Smooth muscle cell (in vitro differentiated cells): Measurements from ENCODE around the gene MAZ. TPM values are rescaled to one million over a fixed set of nuclear protein-coding genes. Genes with fewer than 3 reads are reported as not detected.

Source experiments
- DNase-seq: peaks from one replicate; lab custom pipeline; 2025; ENCODE audit not compliant: unreplicated experiment; lab: John Stamatoyannopoulos, UW
- H2AFZ ChIP-seq: fragments of 200-600 bp; sonication (generic); 2 replicates; pipeline ENCODE4 v1.6.0; 2016; ENCODE audit warnings: antibody characterized with exemption, low read depth, mild to moderate bottlenecking
- H3F3A ChIP-seq: fragments of 200-600 bp; sonication (generic); 2 replicates; pipeline ENCODE4 v1.6.0; 2017; ENCODE audit warnings: antibody characterized with exemption, low read depth
- H3K27ac ChIP-seq: fragments of 200-600 bp; sonication (generic); 2 replicates; pipeline ENCODE4 v1.5.1; 2016; ENCODE audit warnings: low read depth, mild to moderate bottlenecking
- H3K27me3 ChIP-seq: fragments of 200-600 bp; sonication (generic); 2 replicates; pipeline ENCODE4 v1.6.1; 2016; ENCODE audit warnings: low read depth, mild to moderate bottlenecking
- H3K36me3 ChIP-seq: fragments of 200-600 bp; sonication (generic); 2 replicates; pipeline ENCODE4 v1.5.1; 2016; ENCODE audit warnings: low read depth
- H3K4me1 ChIP-seq: fragments of 200-600 bp; sonication (generic); 2 replicates; pipeline ENCODE4 v1.5.1; 2016; ENCODE audit warnings: low read depth
- H3K4me2 ChIP-seq: fragments of 200-600 bp; sonication (generic); 2 replicates; pipeline ENCODE4 v1.6.0; 2016; ENCODE audit warnings: mild to moderate bottlenecking
- H3K4me3 ChIP-seq: fragments of 200-600 bp; sonication (generic); 2 replicates; pipeline ENCODE4 v1.5.1; 2016; ENCODE audit warnings: mild to moderate bottlenecking
- H3K79me2 ChIP-seq: fragments of 200-600 bp; sonication (generic); 2 replicates; pipeline ENCODE4 v1.6.0; 2016; ENCODE audit warnings: low read depth, mild to moderate bottlenecking
- H3K9ac ChIP-seq: fragments of 200-600 bp; sonication (generic); 2 replicates; pipeline ENCODE4 v1.6.0; 2016; ENCODE audit warnings: low read depth
- H3K9me3 ChIP-seq: fragments of 200-600 bp; sonication (generic); replicated peaks from 2 replicates; pipeline ENCODE4 v1.5.1; 2016; ENCODE audit warnings: low read depth
- H4K20me1 ChIP-seq: fragments of 200-600 bp; sonication (generic); 2 replicates; pipeline ENCODE4 v1.6.0; 2016; ENCODE audit warnings: low read depth
- WGBS: methylation state at CpG from one replicate; pipeline ENCODE4 v1.1.7; 2016; ENCODE audit warnings: low lambda C conversion rate; 5-methylcytosine and 5-hydroxymethylcytosine counted together
- polyA plus RNA-seq: library from polyadenylated mRNA; unstranded; fragments of >200 nt; fragmentation: Nextera tagmentation; extraction: Ambion mirVana; gene quantifications from 2 replicates; pipeline ENCODE4 v1.2.1, GENCODE V29; 2016
- total RNA-seq: library from RNA; depleted of rRNA; stranded (reverse); fragments of >200 nt; gene quantifications from 2 replicates; pipeline ENCODE4 v1.2.3, GENCODE V29; 2014
- TF ChIP-seq, protein P1 (sequence below): fragments of 200-600 bp; sonication (generic); IDR thresholded peaks from 2 replicates; pipeline ENCODE4 v1.5.1; 2017; ENCODE audit warnings: borderline replicate concordance, mild to moderate bottlenecking, antibody characterized with exemption; ENCODE audit not compliant: insufficient read depth, poor library complexity, severe bottlenecking

The MAZ gene
- total and polyA plus RNA-seq, 2 experiments from 2014 or later = 77.2 to 229 TPM

DNA sequence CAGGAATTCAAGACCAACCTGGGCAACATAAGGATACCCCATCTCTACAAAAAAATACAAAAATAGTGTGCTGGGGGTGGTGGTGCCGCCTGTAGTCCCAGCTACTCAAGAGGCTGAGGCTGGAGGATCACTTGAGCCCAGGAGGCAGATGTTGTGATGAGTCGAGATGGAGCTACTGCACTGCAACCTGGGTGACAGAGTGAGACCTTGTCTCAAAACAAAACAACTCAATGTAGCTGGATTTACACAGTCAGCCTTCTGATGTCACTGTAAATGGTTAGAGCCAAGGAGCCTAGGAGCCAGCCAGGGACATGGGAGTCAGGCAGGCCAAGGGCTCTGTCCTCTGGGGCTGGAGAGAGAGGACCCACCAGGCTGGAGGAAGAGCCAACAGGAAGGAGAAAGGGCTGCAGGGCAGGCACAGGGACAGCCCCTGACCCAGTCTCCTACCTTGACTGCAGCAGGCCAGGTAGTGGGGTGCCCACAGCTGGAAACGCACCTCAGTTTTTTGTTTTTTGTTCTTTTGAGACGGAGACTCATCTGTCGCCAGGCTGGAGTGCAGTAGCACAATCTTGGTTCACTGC lies 48.3 kb downstream of the MAZ start:
- no peak overlapping the region for H3K4me3 ChIP-seq
- no peak overlapping the region for H3K9ac ChIP-seq
- H3K27ac ChIP-seq = no peak overlapping the region
- H2AFZ ChIP-seq = no peak overlapping the region
- DNase-seq = no peak
- WGBS = 93% methylated on average over 5 of the region's 5 CpGs
- TF ChIP-seq, protein P1, sequence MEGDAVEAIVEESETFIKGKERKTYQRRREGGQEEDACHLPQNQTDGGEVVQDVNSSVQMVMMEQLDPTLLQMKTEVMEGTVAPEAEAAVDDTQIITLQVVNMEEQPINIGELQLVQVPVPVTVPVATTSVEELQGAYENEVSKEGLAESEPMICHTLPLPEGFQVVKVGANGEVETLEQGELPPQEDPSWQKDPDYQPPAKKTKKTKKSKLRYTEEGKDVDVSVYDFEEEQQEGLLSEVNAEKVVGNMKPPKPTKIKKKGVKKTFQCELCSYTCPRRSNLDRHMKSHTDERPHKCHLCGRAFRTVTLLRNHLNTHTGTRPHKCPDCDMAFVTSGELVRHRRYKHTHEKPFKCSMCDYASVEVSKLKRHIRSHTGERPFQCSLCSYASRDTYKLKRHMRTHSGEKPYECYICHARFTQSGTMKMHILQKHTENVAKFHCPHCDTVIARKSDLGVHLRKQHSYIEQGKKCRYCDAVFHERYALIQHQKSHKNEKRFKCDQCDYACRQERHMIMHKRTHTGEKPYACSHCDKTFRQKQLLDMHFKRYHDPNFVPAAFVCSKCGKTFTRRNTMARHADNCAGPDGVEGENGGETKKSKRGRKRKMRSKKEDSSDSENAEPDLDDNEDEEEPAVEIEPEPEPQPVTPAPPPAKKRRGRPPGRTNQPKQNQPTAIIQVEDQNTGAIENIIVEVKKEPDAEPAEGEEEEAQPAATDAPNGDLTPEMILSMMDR = no peak
- no peaks in the 10 kb centered on the region for H3F3A ChIP-seq
- H3K36me3 ChIP-seq = no peaks in the 10 kb centered on the region
- no peak overlapping the region for H3K4me2 ChIP-seq
- H3K79me2 ChIP-seq = no peaks in the 10 kb centered on the region
- H3K9me3 ChIP-seq = no peaks in the 10 kb centered on the region
- no peaks in the 10 kb centered on the region for H4K20me1 ChIP-seq
- H3K27me3 ChIP-seq = no peaks in the 10 kb centered on the region
- H3K4me1 ChIP-seq = no peaks in the 10 kb centered on the region

DNA sequence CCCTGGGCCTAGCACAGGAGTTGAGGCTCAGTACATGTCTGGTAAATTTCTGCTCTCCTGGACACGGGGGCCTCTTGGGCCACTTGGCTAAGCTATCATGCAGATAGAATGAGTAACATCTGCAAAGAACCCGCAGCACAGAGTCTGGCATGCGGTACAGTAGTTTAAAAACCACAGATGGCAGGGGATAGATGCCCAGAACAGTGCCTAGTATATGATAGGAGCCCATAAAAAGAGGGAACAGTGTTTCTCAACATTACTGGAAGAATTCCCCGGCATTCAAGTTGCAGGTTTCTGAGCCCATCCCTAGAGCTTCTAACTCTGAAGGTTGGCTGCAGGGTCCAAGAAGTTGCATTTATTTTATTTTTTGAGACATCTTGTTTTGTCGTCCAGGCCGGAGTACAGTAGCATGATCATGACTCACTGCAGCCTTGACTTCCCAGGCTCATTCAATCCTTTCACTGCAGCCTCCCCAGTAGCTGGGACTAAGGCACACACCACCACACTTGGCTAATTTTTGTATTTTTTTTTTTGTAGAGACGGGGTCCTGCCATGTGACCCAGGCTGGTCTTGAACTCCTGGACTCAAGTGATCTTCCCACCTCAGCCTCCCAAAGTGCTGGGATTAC lies 50.9 kb downstream of the MAZ start:
- H3K4me1 ChIP-seq = peaks cover 10% of the 10 kb centered on the region
- DNase-seq = no peak

DNA sequence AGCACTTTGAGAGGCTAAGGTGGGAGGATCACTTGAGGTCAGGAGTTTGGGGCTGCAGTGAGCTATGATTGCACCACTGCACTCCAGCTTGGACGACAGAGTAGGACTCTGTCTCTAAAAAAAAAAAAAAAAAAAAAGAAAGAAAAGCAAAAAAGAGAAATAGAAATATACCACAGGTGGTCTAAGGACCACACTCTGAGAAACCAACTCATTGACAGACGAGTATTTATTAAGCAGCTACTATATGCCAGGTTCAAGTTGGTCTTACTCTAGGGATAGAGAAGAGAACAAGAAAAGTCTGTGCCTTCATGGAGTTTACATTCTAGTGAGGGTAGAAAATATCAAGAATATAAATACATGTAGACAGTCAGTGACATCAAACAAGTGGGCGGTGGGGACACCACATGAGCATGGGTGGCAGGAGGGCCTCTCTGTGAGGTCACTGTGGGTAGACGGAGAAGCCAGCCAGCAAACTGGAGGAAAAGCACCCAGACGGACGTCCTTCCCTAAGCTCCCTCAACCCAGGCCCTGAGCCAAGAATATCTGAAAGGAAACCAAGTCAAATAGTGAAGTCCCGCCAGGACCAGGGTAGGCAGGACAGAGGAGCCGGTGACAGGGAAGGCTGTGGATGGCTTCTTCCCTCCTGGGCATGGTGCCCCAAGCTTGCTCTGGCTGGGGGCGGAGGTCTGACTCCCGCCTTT lies 52.0 kb downstream of the MAZ start:
- no peak for DNase-seq
- H2AFZ ChIP-seq = no peak overlapping the region
- WGBS = 83% methylated on average over 10 of the region's 10 CpGs
- H3K36me3 ChIP-seq = no peaks in the 10 kb centered on the region
- H3K9ac ChIP-seq = no peak overlapping the region
- H3F3A ChIP-seq = no peaks in the 10 kb centered on the region
- H3K79me2 ChIP-seq = peaks cover 15% of the 10 kb centered on the region
- H3K4me3 ChIP-seq = no peak overlapping the region
- TF ChIP-seq, protein P1 = no peak
- H4K20me1 ChIP-seq = no peaks in the 10 kb centered on the region
- no peak overlapping the region for H3K4me2 ChIP-seq
- no peaks in the 10 kb centered on the region for H3K27me3 ChIP-seq
- H3K9me3 ChIP-seq = no peaks in the 10 kb centered on the region
- peak overlapping the region; percentile 71 for H3K27ac ChIP-seq
- peaks cover 12% of the 10 kb centered on the region for H3K4me1 ChIP-seq

More for the DNA sequence above, 50.9 kb downstream of the MAZ start:
- no peaks in the 10 kb centered on the region for H4K20me1 ChIP-seq
- no peaks in the 10 kb centered on the region for H3K9me3 ChIP-seq
- H3K27ac ChIP-seq = peak overlapping the region; percentile 71
- no peak overlapping the region for H3K4me3 ChIP-seq
- 37% methylated on average over 7 of the region's 7 CpGs for WGBS
- H3K9ac ChIP-seq = no peak overlapping the region
- no peaks in the 10 kb centered on the region for H3K27me3 ChIP-seq
- no peaks in the 10 kb centered on the region for H3K36me3 ChIP-seq
- TF ChIP-seq, protein P1 = no peak
- H3K4me2 ChIP-seq = peak overlapping the region; percentile 42
- H3F3A ChIP-seq = no peaks in the 10 kb centered on the region
- H2AFZ ChIP-seq = no peak overlapping the region
- peaks cover 9% of the 10 kb centered on the region for H3K79me2 ChIP-seq
